Measurements from ENCODE around the gene RERE.

- no peak for TF ChIP-seq POLR2AphosphoS5 (IDR thresholded peaks at IDR 0.05)
- TF ChIP-seq CTCF (IDR thresholded peaks at IDR 0.05): no peak
Measured at GRCh38 chr1:8574985-8575384, 242.5 kb downstream of the RERE start.
